ENCODE results near the gene UVRAG.

The UVRAG gene

GRCh38 chr11:75810637-75811390 lies 4.2 kb upstream of the UVRAG start:
- no peak for DNase-seq

GRCh38 chr11:75811485-75811884 lies 3.5 kb upstream of the UVRAG start:
- DNase-seq = no peak

GRCh38 chr11:75812542-75813040 lies 2.4 kb upstream of the UVRAG start:
- peak; percentile 63 for DNase-seq

- DNase-seq = no peak
Measured at GRCh38 chr11:75813124-75813523, 1.9 kb upstream of the UVRAG start.

- DNase-seq = peak; percentile 46
Measured at GRCh38 chr11:75813622-75814039, 1.4 kb upstream of the UVRAG start.

GRCh38 chr11:75814363-75814676 lies 690 bp upstream of the UVRAG start:
- no peak for DNase-seq

- DNase-seq = peak; percentile 79
Measured at GRCh38 chr11:75815345-75816168, 547 bp downstream of the UVRAG start.

- DNase-seq = no peak
Measured at GRCh38 chr11:75816561-75817239, 1.7 kb downstream of the UVRAG start.

- DNase-seq = no peak
Measured at GRCh38 chr11:75820645-75821044, 5.6 kb downstream of the UVRAG start.

GRCh38 chr11:75821202-75821601 lies 6.2 kb downstream of the UVRAG start:
- no peak for DNase-seq

- DNase-seq = no peak
Measured at GRCh38 chr11:75822541-75822940, 7.5 kb downstream of the UVRAG start.

- no peak for DNase-seq
Measured at GRCh38 chr11:75823415-75823814, 8.4 kb downstream of the UVRAG start.

GRCh38 chr11:75823946-75824345 lies 8.9 kb downstream of the UVRAG start:
- no peak for DNase-seq

GRCh38 chr11:75826461-75827230 lies 11.6 kb downstream of the UVRAG start:
- DNase-seq = no peak

GRCh38 chr11:75827562-75827961 lies 12.6 kb downstream of the UVRAG start:
- no peak for DNase-seq

GRCh38 chr11:75831915-75832502 lies 17.0 kb downstream of the UVRAG start:
- DNase-seq = no peak

- DNase-seq = peak; percentile 3
Measured at GRCh38 chr11:75834728-75835127, 19.7 kb downstream of the UVRAG start.

- DNase-seq = peak; percentile 3
Measured at GRCh38 chr11:75836417-75836816, 21.4 kb downstream of the UVRAG start.

GRCh38 chr11:75839851-75840250 lies 24.8 kb downstream of the UVRAG start:
- DNase-seq = no peak

- DNase-seq = no peak
Measured at GRCh38 chr11:75840522-75840921, 25.5 kb downstream of the UVRAG start.

- peak; percentile 49 for DNase-seq
Measured at GRCh38 chr11:75841739-75842138, 26.7 kb downstream of the UVRAG start.

GRCh38 chr11:75845324-75845723 lies 30.3 kb downstream of the UVRAG start:
- DNase-seq = no peak
